Right renal cortex interstitium (tissue), 3 donors: ENCODE measurements around the gene EMC6. TPM values are rescaled to one million over a fixed set of nuclear protein-coding genes. Genes with fewer than 3 reads are reported as not detected.
"Not testable (repeated sequence)": the region's sequence is repeated elsewhere in the genome, so short reads cannot be mapped to it uniquely, and the experiment has no call there.

Experiments used
- DNase-seq, 3 donors: peaks; one replicate each; pipeline ENCODE4 v3.0.0-alpha.2; 2013; ENCODE audit warnings: low read depth in 3 of 3, low spot score in 2 of 3
- polyA plus RNA-seq, 3 donors: library from polyadenylated mRNA; unstranded; fragments of 120-200 nt; gene quantifications; one replicate each; pipeline ENCODE4 v1.2.1, GENCODE V29; 2013; ENCODE audit not compliant: insufficient read length in 3 of 3

Gene EMC6
- polyA plus RNA-seq, 3 donors = 22.8 to 26.7 (median 26.4) TPM

GRCh38 chr17:3704931-3705717, 36.5 kb downstream of the EMC6 start:
- DNase-seq = no peak

DNA sequence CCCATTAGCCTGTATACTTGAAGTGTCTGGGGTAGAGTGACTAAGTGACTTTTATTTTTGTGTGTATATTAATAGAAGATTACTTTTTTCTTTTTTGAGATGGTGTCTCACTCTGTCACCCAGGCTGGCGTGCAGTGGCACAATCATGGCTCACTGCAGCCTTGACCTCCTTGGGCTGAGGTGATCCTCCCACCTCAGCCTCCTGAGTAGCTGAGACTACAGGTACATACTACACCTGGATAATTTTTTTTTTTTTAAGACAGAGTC, 37.0 kb downstream of the EMC6 start:
- DNase-seq = not testable (repeated sequence)

DNA sequence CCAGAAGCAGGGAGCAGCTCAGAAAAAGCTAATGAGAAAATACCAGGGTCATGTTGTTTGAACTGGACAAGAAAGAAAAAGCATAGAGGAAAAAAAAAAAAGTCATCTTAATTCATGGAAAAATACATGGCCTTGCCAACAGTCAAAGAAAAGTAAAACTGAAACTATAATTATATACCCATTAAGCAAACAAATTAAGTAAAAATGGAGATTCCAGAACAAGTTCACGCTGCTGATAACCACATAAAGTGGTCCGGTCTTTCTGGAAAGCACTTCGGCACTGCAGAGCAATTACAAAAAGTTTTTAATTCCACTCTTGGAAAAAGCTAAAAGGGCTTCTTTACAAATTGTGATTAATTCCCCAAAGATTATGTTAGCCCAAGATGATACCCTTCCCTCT, 39.8 kb downstream of the EMC6 start:
- DNase-seq = no peak

GRCh38 chr17:3710951-3711383, 42.4 kb downstream of the EMC6 start:
- DNase-seq = no peak

GRCh38 chr17:3712811-3713463, 44.3 kb downstream of the EMC6 start:
- DNase-seq = no peak

DNA sequence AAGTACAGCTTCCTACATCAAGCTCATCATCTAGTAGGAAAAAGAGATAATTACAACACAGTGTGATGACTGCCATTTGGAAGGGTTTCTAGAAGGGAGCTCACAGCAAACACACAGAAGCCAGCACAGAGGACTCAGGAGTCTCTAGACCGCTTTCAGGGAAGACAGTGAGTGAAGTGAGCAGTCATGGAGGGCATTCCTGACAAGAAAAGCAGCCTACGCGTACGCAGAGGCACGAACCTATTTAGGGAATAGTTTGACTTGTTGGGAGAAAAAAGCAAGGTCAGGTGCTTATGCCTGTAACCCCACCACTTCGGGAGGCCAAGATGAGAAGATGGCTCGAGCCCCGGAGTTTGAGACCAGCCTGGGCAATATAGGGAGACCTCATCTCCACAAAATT, 46.7 kb downstream of the EMC6 start:
- no peak for DNase-seq

- no peak for DNase-seq
Observed at GRCh38 chr17:3718201-3718600, 49.6 kb downstream of the EMC6 start.

- no peak for DNase-seq
Observed at GRCh38 chr17:3719265-3719664, 50.7 kb downstream of the EMC6 start.

Other genes starting within 250 kb of the EMC6 start
- gene OR1E2, start 235.0 kb upstream of the EMC6 start, polyA plus RNA-seq = not detected
- 1 to 10 TPM in 1 of 3 donors, under 1 TPM in 2; 0.28 to 1.1 (median 0.56) TPM for gene SPATA22, start 197.0 kb upstream of the EMC6 start, polyA plus RNA-seq
- 10 to 100 TPM; 23.1 to 25.5 (median 24.3) TPM for gene ASPA, start 192.8 kb upstream of the EMC6 start, polyA plus RNA-seq
- under 1 TPM; 0.67 to 0.97 (median 0.91) TPM for gene TRPV3, start 111.0 kb upstream of the EMC6 start, polyA plus RNA-seq
- 1 to 10 TPM; 6.5 to 8.1 (median 7.9) TPM for gene TRPV1, start 59.4 kb upstream of the EMC6 start, polyA plus RNA-seq
- gene SHPK, start 32.6 kb upstream of the EMC6 start, polyA plus RNA-seq = 10 to 100 TPM; 12.1 to 15.7 (median 12.6) TPM
- 10 to 100 TPM; 19.2 to 21.5 (median 19.6) TPM for gene CTNS, start 32.1 kb upstream of the EMC6 start, polyA plus RNA-seq
- gene TAX1BP3, start 234 bp upstream of the EMC6 start, polyA plus RNA-seq = 10 to 100 TPM; 84.5 to 98.5 (median 92.6) TPM
- gene P2RX5, start 27.3 kb downstream of the EMC6 start, polyA plus RNA-seq = 1 to 10 TPM; 1.2 to 1.6 (median 1.4) TPM
- gene HASPIN, start 55.1 kb downstream of the EMC6 start, polyA plus RNA-seq = 1 to 10 TPM; 3.4 to 3.6 (median 3.5) TPM
- gene ITGAE, start 132.4 kb downstream of the EMC6 start, polyA plus RNA-seq = 10 to 100 TPM; 37.4 to 40.9 (median 38.3) TPM
- gene NCBP3, start 177.4 kb downstream of the EMC6 start, polyA plus RNA-seq = 10 to 100 TPM; 62.9 to 78.9 (median 74.9) TPM
- 1 to 10 TPM; 3.7 to 4.3 (median 3.8) TPM for gene CAMKK1, start 224.2 kb downstream of the EMC6 start, polyA plus RNA-seq
- gene P2RX1, start 247.7 kb downstream of the EMC6 start, polyA plus RNA-seq = 1 to 10 TPM in 1 of 3 donors, under 1 TPM in 2; 0.71 to 1.5 (median 0.76) TPM